ENCODE measurements around the gene ATG13.

The ATG13 gene

DNA sequence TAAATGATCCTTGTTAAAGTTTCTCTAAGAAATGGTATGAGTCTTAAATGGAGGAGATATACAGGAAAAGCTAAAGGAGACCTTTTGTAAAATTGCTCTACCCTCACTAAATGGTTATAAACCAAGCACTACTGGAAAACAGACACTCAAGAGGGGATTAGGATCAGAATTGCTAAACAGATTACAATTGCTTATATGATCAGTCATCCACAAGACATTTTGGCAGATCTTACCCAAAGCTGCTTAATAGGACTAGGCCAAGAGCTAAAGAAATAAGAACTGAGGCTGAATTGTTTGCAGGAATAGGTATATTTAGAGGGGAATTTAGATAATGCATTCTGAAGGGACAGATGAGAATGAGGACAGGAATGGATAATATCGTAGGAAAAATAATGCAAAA, 9.8 kb upstream of the ATG13 start:
- DNase-seq (ENCODE audit: insufficient read length, low spot score): peak; percentile 68
- TF ChIP-seq, protein P1, sequence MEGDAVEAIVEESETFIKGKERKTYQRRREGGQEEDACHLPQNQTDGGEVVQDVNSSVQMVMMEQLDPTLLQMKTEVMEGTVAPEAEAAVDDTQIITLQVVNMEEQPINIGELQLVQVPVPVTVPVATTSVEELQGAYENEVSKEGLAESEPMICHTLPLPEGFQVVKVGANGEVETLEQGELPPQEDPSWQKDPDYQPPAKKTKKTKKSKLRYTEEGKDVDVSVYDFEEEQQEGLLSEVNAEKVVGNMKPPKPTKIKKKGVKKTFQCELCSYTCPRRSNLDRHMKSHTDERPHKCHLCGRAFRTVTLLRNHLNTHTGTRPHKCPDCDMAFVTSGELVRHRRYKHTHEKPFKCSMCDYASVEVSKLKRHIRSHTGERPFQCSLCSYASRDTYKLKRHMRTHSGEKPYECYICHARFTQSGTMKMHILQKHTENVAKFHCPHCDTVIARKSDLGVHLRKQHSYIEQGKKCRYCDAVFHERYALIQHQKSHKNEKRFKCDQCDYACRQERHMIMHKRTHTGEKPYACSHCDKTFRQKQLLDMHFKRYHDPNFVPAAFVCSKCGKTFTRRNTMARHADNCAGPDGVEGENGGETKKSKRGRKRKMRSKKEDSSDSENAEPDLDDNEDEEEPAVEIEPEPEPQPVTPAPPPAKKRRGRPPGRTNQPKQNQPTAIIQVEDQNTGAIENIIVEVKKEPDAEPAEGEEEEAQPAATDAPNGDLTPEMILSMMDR (IDR thresholded peaks at IDR 0.05; ENCODE audit: insufficient read depth, missing control alignments): no peak
- FAIRE-seq: peak; percentile 90

DNA sequence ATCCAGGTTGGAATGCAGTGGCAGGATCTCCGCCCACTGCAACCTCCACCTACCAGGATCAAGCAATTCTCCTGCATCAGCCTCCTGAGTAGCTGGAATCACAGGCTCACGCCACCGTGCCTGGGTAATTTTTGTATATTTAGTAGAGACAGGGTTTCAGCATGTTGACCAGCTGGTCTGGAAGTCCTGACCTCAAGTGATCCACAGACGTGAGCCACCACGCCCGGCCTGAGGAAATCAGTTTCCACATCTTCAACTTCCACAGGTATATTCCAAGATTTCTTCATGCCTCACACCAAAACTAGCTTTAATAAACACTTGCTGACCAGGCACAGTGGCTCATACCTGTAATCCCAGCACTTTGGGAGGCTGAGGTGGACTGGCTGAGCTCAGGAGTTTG, 8.0 kb upstream of the ATG13 start:
- TF ChIP-seq, protein P1 (IDR thresholded peaks at IDR 0.05; ENCODE audit: insufficient read depth, missing control alignments): no peak
- DNase-seq (ENCODE audit: insufficient read length, low spot score): no peak
- no peak for FAIRE-seq

DNA sequence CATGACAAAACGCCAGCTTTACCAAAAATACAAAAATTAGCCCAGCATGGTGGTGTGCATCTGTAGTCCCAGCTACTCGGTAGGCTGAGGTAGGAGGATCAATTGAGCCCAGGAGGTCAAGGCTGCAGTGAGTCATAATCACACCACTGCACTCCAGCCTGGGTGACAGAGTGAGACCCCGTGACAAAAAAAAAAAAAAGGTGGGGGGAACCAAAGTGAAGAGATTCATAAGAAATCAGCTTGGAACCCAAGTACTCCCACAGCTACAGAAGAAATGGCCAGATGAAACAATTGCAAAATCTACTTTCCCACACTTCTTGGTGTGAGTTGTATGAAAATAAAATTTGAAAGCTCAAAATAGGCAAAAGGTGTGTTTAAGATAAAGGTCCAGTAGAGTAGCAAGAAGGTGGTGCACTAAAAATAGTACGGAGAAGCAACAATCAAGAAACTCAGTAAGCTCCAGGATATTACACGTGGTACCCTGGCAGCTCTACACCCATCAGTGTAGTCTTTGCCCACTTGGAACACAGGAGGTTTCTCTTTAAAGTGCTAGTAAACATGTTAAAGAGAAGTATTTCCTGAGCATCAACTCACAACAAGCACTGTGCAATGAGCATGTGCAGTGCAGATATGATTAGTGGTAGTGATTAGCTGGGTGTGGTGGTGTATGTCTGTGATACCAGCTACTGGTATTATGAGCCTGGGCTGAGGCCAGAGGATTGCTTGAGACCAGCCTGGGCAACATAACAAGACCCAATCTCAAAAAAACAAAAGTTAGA, 5.6 kb upstream of the ATG13 start:
- FAIRE-seq (no peak), DNase-seq (ENCODE audit: insufficient read length, low spot score) (no peak)
- TF ChIP-seq, protein P1 (IDR thresholded peaks at IDR 0.05; ENCODE audit: insufficient read depth, missing control alignments): no peak

GRCh38 chr11:46612326-46612725, 5.0 kb upstream of the ATG13 start:
- FAIRE-seq (no peak), DNase-seq (ENCODE audit: insufficient read length, low spot score) (no peak)
- TF ChIP-seq, protein P1 (IDR thresholded peaks at IDR 0.05; ENCODE audit: insufficient read depth, missing control alignments): no peak

DNA sequence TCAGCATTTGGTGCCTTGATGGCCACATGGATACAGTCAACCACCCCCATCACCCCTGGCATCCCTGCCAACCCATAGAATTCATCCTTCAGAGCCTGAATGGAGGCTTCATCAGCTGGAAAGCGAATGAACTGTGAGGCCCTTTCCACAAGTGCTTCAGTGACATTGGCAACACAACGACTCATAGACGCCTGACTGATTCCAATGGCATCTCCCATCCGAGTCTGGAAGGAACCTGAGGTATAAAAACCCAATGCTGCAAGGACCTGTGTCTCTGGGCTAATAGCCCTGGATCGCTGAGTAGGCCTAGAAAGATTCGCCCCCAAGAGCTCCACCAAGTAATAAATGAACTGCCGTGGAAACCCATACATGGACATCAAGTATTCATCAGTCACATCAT, 1.6 kb upstream of the ATG13 start:
- DNase-seq (ENCODE audit: insufficient read length, low spot score) (no peak), FAIRE-seq (no peak)

GRCh38 chr11:46616551-46617133, 711 bp upstream of the ATG13 start:
- FAIRE-seq: no peak
- TF ChIP-seq, protein P1 (IDR thresholded peaks at IDR 0.05; ENCODE audit: insufficient read depth, missing control alignments): no peak
- no peak for DNase-seq (ENCODE audit: insufficient read length, low spot score)

More for the DNA sequence above, 1.6 kb upstream of the ATG13 start:
- TF ChIP-seq, protein P1 (IDR thresholded peaks at IDR 0.05; ENCODE audit: insufficient read depth, missing control alignments): no peak

GRCh38 chr11:46617972-46618314, 590 bp downstream of the ATG13 start:
- TF ChIP-seq, protein P1 (IDR thresholded peaks at IDR 0.05; ENCODE audit: insufficient read depth, missing control alignments): no peak
- DNase-seq (ENCODE audit: insufficient read length, low spot score) (no peak), FAIRE-seq (no peak)

Data from D721Med (cell line).